Fibroblast of lung (primary cell): Measurements from ENCODE around the gene KNTC1.

Source experiments
- EZH2 ChIP-seq: IDR thresholded peaks from 2 replicates; pipeline ENCODE4 v1.5.1; 2012; ENCODE audit warnings: low read length, control low read depth, mild to moderate bottlenecking; ENCODE audit errors: missing control alignments
- TF ChIP-seq, protein P1 (sequence below), 2 donors: IDR thresholded peaks in 1 of 2; conservative IDR thresholded peaks in 1 of 2; 1 replicate in 1 of 2; 2 replicates in 1 of 2; pipeline ENCODE4 v1.5.1; 2011 to 2012; ENCODE audit warnings: low read length in 2 of 2, control low read depth in 1 of 2, inconsistent platforms in 1 of 2, low read depth in 1 of 2, mild to moderate bottlenecking in 1 of 2

DNA sequence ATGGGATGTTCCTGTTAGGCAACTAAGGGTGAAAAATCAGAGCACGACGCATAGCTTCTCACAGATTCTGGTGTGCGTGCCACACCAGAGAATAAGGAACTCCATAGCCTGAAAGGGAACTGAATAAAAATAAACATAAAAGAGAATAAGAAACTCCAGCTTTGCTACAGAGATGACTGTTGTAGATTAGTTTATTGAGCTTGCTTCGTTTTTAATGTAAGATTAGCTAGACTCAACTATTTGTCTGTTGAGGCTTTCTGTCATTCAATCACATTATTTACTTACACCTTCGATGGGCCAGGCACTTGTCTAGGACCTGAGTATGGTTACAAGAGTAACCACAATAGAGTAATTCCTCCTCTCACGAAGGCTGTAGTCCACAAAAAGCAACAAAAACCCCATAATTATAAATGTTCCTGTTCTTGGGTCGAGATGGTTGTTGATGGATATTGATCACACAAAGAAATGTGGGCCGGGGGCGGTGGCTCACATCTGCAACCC, 25.5 kb upstream of the KNTC1 start:
- TF ChIP-seq, protein P1, sequence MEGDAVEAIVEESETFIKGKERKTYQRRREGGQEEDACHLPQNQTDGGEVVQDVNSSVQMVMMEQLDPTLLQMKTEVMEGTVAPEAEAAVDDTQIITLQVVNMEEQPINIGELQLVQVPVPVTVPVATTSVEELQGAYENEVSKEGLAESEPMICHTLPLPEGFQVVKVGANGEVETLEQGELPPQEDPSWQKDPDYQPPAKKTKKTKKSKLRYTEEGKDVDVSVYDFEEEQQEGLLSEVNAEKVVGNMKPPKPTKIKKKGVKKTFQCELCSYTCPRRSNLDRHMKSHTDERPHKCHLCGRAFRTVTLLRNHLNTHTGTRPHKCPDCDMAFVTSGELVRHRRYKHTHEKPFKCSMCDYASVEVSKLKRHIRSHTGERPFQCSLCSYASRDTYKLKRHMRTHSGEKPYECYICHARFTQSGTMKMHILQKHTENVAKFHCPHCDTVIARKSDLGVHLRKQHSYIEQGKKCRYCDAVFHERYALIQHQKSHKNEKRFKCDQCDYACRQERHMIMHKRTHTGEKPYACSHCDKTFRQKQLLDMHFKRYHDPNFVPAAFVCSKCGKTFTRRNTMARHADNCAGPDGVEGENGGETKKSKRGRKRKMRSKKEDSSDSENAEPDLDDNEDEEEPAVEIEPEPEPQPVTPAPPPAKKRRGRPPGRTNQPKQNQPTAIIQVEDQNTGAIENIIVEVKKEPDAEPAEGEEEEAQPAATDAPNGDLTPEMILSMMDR (conservative IDR thresholded peaks at IDR 0.05 in 1 of 2, IDR thresholded peaks at IDR 0.05 in 1 of 2; ENCODE audit: low read depth in 1 of 2, low read length in 2 of 2) = no peak
- TF ChIP-seq EZH2 = no peak
